PC-3 (cell line): ENCODE data around the gene BICRAL. TPM values are rescaled to one million over a fixed set of nuclear protein-coding genes. Genes with fewer than 3 reads are reported as not detected.

Experiments
- ATAC-seq: fragments of 200-7000 bp; cut with Tn5 transposase; 2 replicates; pipeline ENCODE4 v1.9.1; 2020; ENCODE audit warnings: mild to moderate bottlenecking, moderate library complexity
- BruUV-seq: library from RNA; stranded (reverse); fragments of 400-500 nt; replicated peaks from 2 replicates; lab custom pipeline; 2021; lab: Mats Ljungman, UMichigan
- CTCF ChIA-PET: fragments of 300-600 bp; sonication (Branson Sonifier 250); formaldehyde crosslinking; loops from one replicate; lab custom pipeline; 2022; ENCODE audit warnings: antibody characterized with exemption; lab: Charles Lee
- POLR2A ChIA-PET: fragments of 300-600 bp; sonication (Branson Sonifier 250); formaldehyde crosslinking; loops from one replicate; lab custom pipeline; 2022; ENCODE audit warnings: antibody characterized with exemption; ENCODE audit not compliant: unreplicated experiment; lab: Charles Lee
- DNase-seq: peaks from one replicate; pipeline ENCODE4 v3.0.0-alpha.2; 2015
- H2AFZ ChIP-seq: fragments of 300-600 bp; sonication (generic); 2 replicates; pipeline ENCODE4 v1.6.0; 2016; ENCODE audit warnings: antibody characterized with exemption, low read length
- H3F3A ChIP-seq: fragments of 300-600 bp; sonication (generic); one replicate; pipeline ENCODE4 v1.6.0; 2017; ENCODE audit warnings: antibody characterized with exemption, low read length, control low read depth, mild to moderate bottlenecking; ENCODE audit not compliant: unreplicated experiment
- H3K27ac ChIP-seq: fragments of 300-600 bp; sonication (generic); 2 replicates; pipeline ENCODE4 v1.5.1; 2016; ENCODE audit warnings: mild to moderate bottlenecking, low read length
- H3K27me3 ChIP-seq: fragments of 300-600 bp; sonication (generic); 2 replicates; pipeline ENCODE4 v1.6.1; 2016; ENCODE audit warnings: low read length, mixed read lengths
- H3K36me3 ChIP-seq: fragments of 300-600 bp; sonication (generic); 2 replicates; pipeline ENCODE4 v1.6.1; 2016; ENCODE audit warnings: low read depth, mixed run types, low read length, mixed read lengths
- H3K4me1 ChIP-seq: fragments of 300-600 bp; sonication (generic); 2 replicates; pipeline ENCODE4 v1.5.1; 2016; ENCODE audit warnings: low read length; ENCODE audit not compliant: insufficient read depth
- H3K4me2 ChIP-seq: fragments of 300-600 bp; sonication (generic); 2 replicates; pipeline ENCODE4 v1.6.0; 2016; ENCODE audit warnings: low read length
- H3K4me3 ChIP-seq: fragments of 300-600 bp; sonication (generic); 2 replicates; pipeline ENCODE4 v1.5.1; 2016; ENCODE audit warnings: mild to moderate bottlenecking, low read length, mixed read lengths
- H3K79me2 ChIP-seq: fragments of 300-600 bp; sonication (generic); 2 replicates; pipeline ENCODE4 v1.6.1; 2017; ENCODE audit warnings: low read length, mixed read lengths
- H3K9ac ChIP-seq: fragments of 300-600 bp; sonication (generic); 2 replicates; pipeline ENCODE4 v1.6.0; 2016; ENCODE audit warnings: mild to moderate bottlenecking, low read length
- H3K9me2 ChIP-seq: fragments of 300-600 bp; sonication (generic); replicated peaks from 2 replicates; pipeline ENCODE4 v1.6.1; 2016; ENCODE audit warnings: mixed run types, low read length, mixed read lengths
- H3K9me3 ChIP-seq: fragments of 300-600 bp; sonication (generic); 2 replicates; pipeline ENCODE4 v1.6.1; 2016; ENCODE audit warnings: low read length, mixed read lengths
- H4K20me1 ChIP-seq: fragments of 300-600 bp; sonication (generic); 2 replicates; pipeline ENCODE4 v1.6.1; 2016; ENCODE audit warnings: low read length, mixed read lengths
- CTCF ChIP-seq: fragments of 300-600 bp; sonication (generic); conservative IDR thresholded peaks from 2 replicates; pipeline ENCODE4 v1.5.1; 2017; ENCODE audit warnings: antibody characterized with exemption, low read depth, mild to moderate bottlenecking, low read length
- EZH2 ChIP-seq: fragments of 300-600 bp; sonication (generic); IDR thresholded peaks from one replicate; pipeline ENCODE4 v1.6.1; 2017; ENCODE audit warnings: antibody characterized with exemption, mild to moderate bottlenecking, low read length; ENCODE audit not compliant: unreplicated experiment
- EZH2phosphoT487 ChIP-seq: fragments of 300-600 bp; sonication (generic); IDR thresholded peaks from 2 replicates; pipeline ENCODE4 v1.6.1; 2018; ENCODE audit warnings: mild to moderate bottlenecking, antibody characterized with exemption, low read length, borderline replicate concordance
- intact Hi-C: fragments of 100-400 bp; cut with micrococcal nuclease; formaldehyde crosslinking; loops from 2 replicates; pipeline ENCODE4 v1.9.0; 2023
- total RNA-seq: library from RNA; depleted of rRNA; stranded (reverse); fragments of >200 nt; gene quantifications from 2 replicates; pipeline ENCODE4 v1.2.3, GENCODE V29; 2014

Gene BICRAL
- total RNA-seq, 1 experiment from 2014 or later, result 3.3 TPM

- Histone ChIP-seq H3K4me2 (no peak overlapping the region), H3F3A (no peaks in the 10 kb centered on the region), H3K9me3 (no peaks in the 10 kb centered on the region), H3K4me3 (no peak overlapping the region), H3K27me3 (no peaks in the 10 kb centered on the region), H3K79me2 (no peaks in the 10 kb centered on the region), H2AFZ (no peak overlapping the region), H3K36me3 (no peaks in the 10 kb centered on the region), H3K27ac (no peak overlapping the region), H4K20me1 (no peaks in the 10 kb centered on the region), H3K9me2 (no peaks in the 10 kb centered on the region), H3K4me1 (no peaks in the 10 kb centered on the region), H3K9ac (no peak overlapping the region)
- TF ChIP-seq EZH2phosphoT487, result no peak
- TF ChIP-seq CTCF, result no peak
- TF ChIP-seq EZH2, result no peak
- intact Hi-C loops, result no loop called here
- BruUV-seq, result no TSS peak
- DNase-seq (no peak), ATAC-seq (no peak)
- POLR2A ChIA-PET, result no interaction called here
- CTCF ChIA-PET, result no interaction called here
Observed at GRCh38 chr6:42860036-42860435, 78.2 kb downstream of the BICRAL start.

GRCh38 chr6:42860481-42860880, 78.6 kb downstream of the BICRAL start:
- no peaks in the 10 kb centered on the region for H3K4me1 ChIP-seq
- DNase-seq (no peak), ATAC-seq (no peak)
- CTCF ChIA-PET, result no interaction called here
- no peaks in the 10 kb centered on the region for H3K9me2 ChIP-seq
- intact Hi-C loops, result no loop called here
- H3K9ac ChIP-seq, result no peak overlapping the region
- H3K4me3 ChIP-seq, result no peak overlapping the region
- POLR2A ChIA-PET, result no interaction called here
- no peaks in the 10 kb centered on the region for H3K36me3 ChIP-seq
- H3K79me2 ChIP-seq, result no peaks in the 10 kb centered on the region
- no peak overlapping the region for H3K27ac ChIP-seq
- no peaks in the 10 kb centered on the region for H3K27me3 ChIP-seq
- H4K20me1 ChIP-seq, result no peaks in the 10 kb centered on the region
- no peaks in the 10 kb centered on the region for H3F3A ChIP-seq
- TF ChIP-seq EZH2phosphoT487, result no peak
- no peak for TF ChIP-seq EZH2
- TF ChIP-seq CTCF, result no peak
- no peak overlapping the region for H2AFZ ChIP-seq
- no peak overlapping the region for H3K4me2 ChIP-seq
- no peaks in the 10 kb centered on the region for H3K9me3 ChIP-seq
- no TSS peak for BruUV-seq

- Histone ChIP-seq H3K27me3 (no peaks in the 10 kb centered on the region), H3K9ac (no peak overlapping the region), H3F3A (no peaks in the 10 kb centered on the region), H3K4me1 (no peaks in the 10 kb centered on the region), H4K20me1 (no peaks in the 10 kb centered on the region), H3K27ac (no peak overlapping the region), H3K9me2 (no peaks in the 10 kb centered on the region), H3K36me3 (no peaks in the 10 kb centered on the region), H3K79me2 (no peaks in the 10 kb centered on the region), H3K4me3 (no peak overlapping the region), H3K4me2 (no peak overlapping the region), H3K9me3 (no peaks in the 10 kb centered on the region), H2AFZ (no peak overlapping the region)
- CTCF ChIA-PET, result no interaction called here
- ATAC-seq (no peak), DNase-seq (no peak)
- TF ChIP-seq EZH2phosphoT487, result no peak
- no peak for TF ChIP-seq EZH2
- TF ChIP-seq CTCF, result no peak
- intact Hi-C loops, result no loop called here
- BruUV-seq, result no TSS peak
- POLR2A ChIA-PET, result interaction anchor here (0.6 kb wide), 1 partner anchor 27 kb away, joined by 11 read pairs; no protein-coding TSS in a partner anchor
Observed at GRCh38 chr6:42864602-42865001, 82.8 kb downstream of the BICRAL start.
